Spleen (tissue), 7 donors: ENCODE measurements around the gene QKI.

Source experiments
- POLR2A ChIP-seq, 3 donors: fragments of 450-650 bp; IDR thresholded peaks; one replicate each; pipeline ENCODE4 v1.5.1; 2017; ENCODE audit warnings: antibody characterized with exemption in 3 of 3, mild to moderate bottlenecking in 1 of 3
- TF ChIP-seq, protein P1 (sequence below), 11 experiments: fragments of 200-600 bp in 7 of 11; fragments of 450-650 bp in 4 of 11; sonication (generic) in 4 of 11; IDR thresholded peaks in 8 of 11; conservative IDR thresholded peaks in 3 of 11; 1 replicate in 7 of 11; 2 replicates in 4 of 11; pipeline versions ENCODE4 v1.4.0 to v1.8.0; 2016 to 2021; ENCODE audit warnings: antibody characterized with exemption in 11 of 11, inconsistent platforms in 4 of 11, mild to moderate bottlenecking in 1 of 11
- donor health status: DM: no; HTN: no; CAD: no; lungs with moderate emphysema.
- donor health status: DM: no; HTN: no; CAD: no.
- donor health status: DM: no; HTN: no; CAD: no.

GRCh38 chr6:163571730-163572129 is 157.2 kb downstream of the QKI start:
- TF ChIP-seq, protein P1, sequence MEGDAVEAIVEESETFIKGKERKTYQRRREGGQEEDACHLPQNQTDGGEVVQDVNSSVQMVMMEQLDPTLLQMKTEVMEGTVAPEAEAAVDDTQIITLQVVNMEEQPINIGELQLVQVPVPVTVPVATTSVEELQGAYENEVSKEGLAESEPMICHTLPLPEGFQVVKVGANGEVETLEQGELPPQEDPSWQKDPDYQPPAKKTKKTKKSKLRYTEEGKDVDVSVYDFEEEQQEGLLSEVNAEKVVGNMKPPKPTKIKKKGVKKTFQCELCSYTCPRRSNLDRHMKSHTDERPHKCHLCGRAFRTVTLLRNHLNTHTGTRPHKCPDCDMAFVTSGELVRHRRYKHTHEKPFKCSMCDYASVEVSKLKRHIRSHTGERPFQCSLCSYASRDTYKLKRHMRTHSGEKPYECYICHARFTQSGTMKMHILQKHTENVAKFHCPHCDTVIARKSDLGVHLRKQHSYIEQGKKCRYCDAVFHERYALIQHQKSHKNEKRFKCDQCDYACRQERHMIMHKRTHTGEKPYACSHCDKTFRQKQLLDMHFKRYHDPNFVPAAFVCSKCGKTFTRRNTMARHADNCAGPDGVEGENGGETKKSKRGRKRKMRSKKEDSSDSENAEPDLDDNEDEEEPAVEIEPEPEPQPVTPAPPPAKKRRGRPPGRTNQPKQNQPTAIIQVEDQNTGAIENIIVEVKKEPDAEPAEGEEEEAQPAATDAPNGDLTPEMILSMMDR (IDR thresholded peaks at IDR 0.05 in 8 of 11, conservative IDR thresholded peaks at IDR 0.05 in 3 of 11) = no peak
- TF ChIP-seq POLR2A (IDR thresholded peaks at IDR 0.05) = no peak
